GM23338 (cell line): ENCODE measurements around the gene SCYGR1. TPM values are rescaled to one million over a fixed set of nuclear protein-coding genes. Genes with fewer than 3 reads are reported as not detected.

Source experiments
- ATAC-seq: fragments of 200-7000 bp; cut with Tn5 transposase; 3 replicates; pipeline ENCODE4 v1.9.1; 2020
- DNase-seq: peaks from one replicate; pipeline ENCODE4 v3.0.0-alpha.2; 2015; ENCODE audit warnings: low spot score
- H2AFZ ChIP-seq: fragments of 200-600 bp; sonication (generic); 2 replicates; pipeline ENCODE4 v1.8.0; 2016; ENCODE audit warnings: antibody characterized with exemption, mild to moderate bottlenecking, moderate library complexity
- H3F3A ChIP-seq: fragments of 200-600 bp; sonication (generic); replicated peaks from 2 replicates; pipeline ENCODE4 v1.8.0; 2017; ENCODE audit warnings: antibody characterized with exemption, mixed run types, low read depth
- H3K27ac ChIP-seq: fragments of 200-600 bp; sonication (generic); 2 replicates; pipeline ENCODE4 v1.6.1; 2016; ENCODE audit warnings: low read depth
- H3K27me3 ChIP-seq: fragments of 200-600 bp; sonication (generic); 2 replicates; pipeline ENCODE4 v1.8.0; 2016; ENCODE audit warnings: mild to moderate bottlenecking, mixed run types, moderate library complexity; ENCODE audit not compliant: insufficient read depth
- H3K36me3 ChIP-seq: fragments of 200-600 bp; sonication (generic); 2 replicates; pipeline ENCODE4 v1.8.0; 2016; ENCODE audit warnings: mild to moderate bottlenecking; ENCODE audit not compliant: insufficient read depth
- H3K4me1 ChIP-seq: fragments of 200-600 bp; sonication (generic); 2 replicates; pipeline ENCODE4 v1.8.0; 2016; ENCODE audit warnings: mild to moderate bottlenecking, moderate library complexity; ENCODE audit not compliant: insufficient read depth
- H3K4me2 ChIP-seq: fragments of 200-600 bp; sonication (generic); 2 replicates; pipeline ENCODE4 v1.7.1; 2017; ENCODE audit warnings: mixed run types
- H3K4me3 ChIP-seq: fragments of 200-600 bp; sonication (generic); 2 replicates; pipeline ENCODE4 v1.6.1; 2016; ENCODE audit warnings: mixed run types
- H3K79me2 ChIP-seq: fragments of 200-600 bp; sonication (generic); replicated peaks from 2 replicates; pipeline ENCODE4 v1.8.0; 2017; ENCODE audit warnings: mild to moderate bottlenecking; ENCODE audit not compliant: insufficient read depth
- H3K9me2 ChIP-seq: fragments of 200-600 bp; sonication (generic); 2 replicates; pipeline ENCODE4 v1.8.0; 2017; ENCODE audit not compliant: insufficient read depth
- H4K20me1 ChIP-seq: fragments of 200-600 bp; sonication (generic); replicated peaks from 2 replicates; pipeline ENCODE4 v1.8.0; 2017; ENCODE audit warnings: mild to moderate bottlenecking; ENCODE audit not compliant: insufficient read depth
- H3K27ac Mint-ChIP-seq: 2 replicates; pipeline ENCODE4 v1.8.0; 2020; ENCODE audit warnings: inconsistent platforms, mild to moderate bottlenecking, moderate library complexity, mixed read lengths
- H3K27me3 Mint-ChIP-seq: 3 replicates; pipeline ENCODE4 v1.8.0; 2022; ENCODE audit warnings: low read depth, mild to moderate bottlenecking, moderate library complexity, mixed read lengths, inconsistent platforms; ENCODE audit not compliant: insufficient read depth, poor library complexity
- H3K36me3 Mint-ChIP-seq: 3 replicates; pipeline ENCODE4 v1.8.0; 2021; ENCODE audit warnings: low read depth, mild to moderate bottlenecking, inconsistent platforms, moderate library complexity, mixed read lengths
- H3K4me1 Mint-ChIP-seq: 3 replicates; pipeline ENCODE4 v1.8.0; 2020; ENCODE audit warnings: mild to moderate bottlenecking, inconsistent platforms, mixed read lengths
- H3K4me3 Mint-ChIP-seq: 3 replicates; pipeline ENCODE4 v1.8.0; 2021; ENCODE audit warnings: moderate library complexity, mild to moderate bottlenecking, inconsistent platforms, mixed read lengths
- H3K9me3 Mint-ChIP-seq: 3 replicates; pipeline ENCODE4 v1.8.0; 2020; ENCODE audit warnings: moderate library complexity, mild to moderate bottlenecking, inconsistent platforms, mixed read lengths
- CREB1 ChIP-seq: fragments of 250-450 bp; sonication (Bioruptor Pico); IDR thresholded peaks from 2 replicates; pipeline ENCODE4 v1.5.0; 2020; ENCODE audit warnings: low read depth, mild to moderate bottlenecking, moderate library complexity
- CTCF ChIP-seq, 2 experiments: fragments of 200-600 bp in 1 of 2; sonication (generic) in 1 of 2; conservative IDR thresholded peaks; 2 replicates each; pipeline versions ENCODE4 v1.5.1 to v1.6.1; 2016 to 2017; ENCODE audit warnings: antibody characterized with exemption in 2 of 2, low read depth in 2 of 2, mild to moderate bottlenecking in 2 of 2, moderate library complexity in 1 of 2
- ETS1 ChIP-seq: IDR thresholded peaks from 2 replicates; pipeline ENCODE4 v1.6.1; 2016; ENCODE audit warnings: antibody characterized with exemption
- EZH2 ChIP-seq: fragments of 200-600 bp; sonication (generic); IDR thresholded peaks from one replicate; pipeline ENCODE4 v1.8.0; 2017; ENCODE audit warnings: antibody characterized with exemption, mild to moderate bottlenecking, low read depth; ENCODE audit not compliant: unreplicated experiment
- EZH2phosphoT487 ChIP-seq: fragments of 200-600 bp; sonication (generic); IDR thresholded peaks from one replicate; pipeline ENCODE4 v1.8.1; 2018; ENCODE audit warnings: antibody characterized with exemption; ENCODE audit not compliant: unreplicated experiment
- JUNB ChIP-seq: IDR thresholded peaks from one replicate; pipeline ENCODE4 v1.6.1; 2016; ENCODE audit warnings: antibody characterized with exemption; ENCODE audit not compliant: unreplicated experiment
- NANOG ChIP-seq: IDR thresholded peaks from 2 replicates; pipeline ENCODE4 v1.6.1; 2016; ENCODE audit warnings: antibody characterized with exemption, borderline replicate concordance
- POLR2AphosphoS5 ChIP-seq: IDR thresholded peaks from 2 replicates; pipeline ENCODE4 v1.6.1; 2016; ENCODE audit warnings: antibody characterized with exemption, low read depth
- REST ChIP-seq: IDR thresholded peaks from one replicate; pipeline ENCODE4 v1.6.1; 2018; ENCODE audit warnings: antibody characterized with exemption; ENCODE audit not compliant: unreplicated experiment
- STAT1 ChIP-seq: IDR thresholded peaks from one replicate; pipeline ENCODE4 v1.6.1; 2016; ENCODE audit warnings: antibody characterized with exemption; ENCODE audit not compliant: unreplicated experiment
- ZNF114 ChIP-seq: fragments of 250-450 bp; sonication (Bioruptor Pico); IDR thresholded peaks from 2 replicates; pipeline ENCODE4 v1.5.0; 2020; ENCODE audit warnings: mild to moderate bottlenecking, moderate library complexity
- ZNF331 ChIP-seq: fragments of 250-450 bp; sonication (Bioruptor Pico); IDR thresholded peaks from 2 replicates; pipeline ENCODE4 v1.5.0; 2020; ENCODE audit warnings: low read depth, mild to moderate bottlenecking, moderate library complexity
- polyA plus RNA-seq: library from polyadenylated mRNA; unstranded; fragments of >200 nt; fragmentation: Nextera tagmentation; extraction: Ambion mirVana; gene quantifications from 2 replicates; pipeline ENCODE4 v1.2.1, GENCODE V29; 2016
- total RNA-seq: library from RNA; depleted of rRNA; stranded (reverse); fragments of >200 nt; shearing (Covaris generic); gene quantifications from 2 replicates; pipeline ENCODE4 v1.2.3, GENCODE V29; 2014

Gene SCYGR1
- total and polyA plus RNA-seq, 2 experiments from 2014 or later, result not detected

- TF ChIP-seq ETS1, result no peak
- no peak for TF ChIP-seq EZH2
- no peak for TF ChIP-seq NANOG
- TF ChIP-seq ZNF331 (CRISPR knock-in tag), result no peak
- TF ChIP-seq CTCF (conservative IDR thresholded peaks at IDR 0.05; ENCODE audit: low read depth in 2 of 2), result no peak
- TF ChIP-seq REST, result no peak
- no peak for TF ChIP-seq EZH2phosphoT487
- no peak for TF ChIP-seq STAT1
Observed at GRCh38 chr2:227390468-227391256, 2.9 kb upstream of the SCYGR1 start (continued).

- no peaks in the 10 kb centered on the region for H3K36me3 Mint-ChIP-seq
- H3K9me3 Mint-ChIP-seq, result no peaks in the 10 kb centered on the region
- Histone ChIP-seq H3K9me2 (0 out of 2 replicates have a peak, but pooled peaks cover 3% of the 10 kb centered on the region), H2AFZ (peak overlapping the region; percentile 84), H3K27ac (no peak overlapping the region), H3K4me1 (peaks cover 8% of the 10 kb centered on the region), H3K27me3 (no peaks in the 10 kb centered on the region), H3K4me3 (no peak overlapping the region), H3K4me2 (no peak overlapping the region), H3K79me2 (no peaks in the 10 kb centered on the region), H3F3A (no peaks in the 10 kb centered on the region), H4K20me1 (no peaks in the 10 kb centered on the region), H3K36me3 (no peaks in the 10 kb centered on the region)
- no peak overlapping the region for H3K4me3 Mint-ChIP-seq
- DNase-seq (no peak), ATAC-seq (no peak)
- H3K27ac Mint-ChIP-seq, result no peak overlapping the region
- peaks cover 4% of the 10 kb centered on the region for H3K27me3 Mint-ChIP-seq
- peaks cover 10% of the 10 kb centered on the region for H3K4me1 Mint-ChIP-seq
- TF ChIP-seq EZH2 (no peak), ZNF114 (no peak), CREB1 (CRISPR knock-in tag) (no peak), CTCF (conservative IDR thresholded peaks at IDR 0.05; ENCODE audit: low read depth in 2 of 2) (no peak), NANOG (no peak), ZNF331 (CRISPR knock-in tag) (no peak), ETS1 (no peak), JUNB (no peak), STAT1 (no peak), POLR2AphosphoS5 (no peak)
Observed at GRCh38 chr2:227389661-227390060, 1.9 kb upstream of the SCYGR1 start.
